Stimulated activated CD4-positive, alpha-beta T cell treated with anti-CD3 and anti-CD28 coated beads, Interleukin-1b, Interleukin-23, amount 100 ng/mL, for 1 hour (primary cell): Measurements from ENCODE around the gene PCSK1.
"Not testable (repeated sequence)": the region's sequence is repeated elsewhere in the genome, so short reads cannot be mapped to it uniquely, and the experiment has no call there.

Experiments
- DNase-seq, 2 donors: peaks; one replicate each; pipeline ENCODE4 v3.0.0-alpha.2; 2020; ENCODE audit warnings: low read depth in 2 of 2

Gene PCSK1

GRCh38 chr5:96372726-96373380 is 60.2 kb downstream of the PCSK1 start:
- DNase-seq = no peak

- no peak for DNase-seq
Measured at GRCh38 chr5:96370976-96371375, 62.1 kb downstream of the PCSK1 start.

- not testable (repeated sequence) for DNase-seq
Measured at GRCh38 chr5:96367337-96367736, 65.7 kb downstream of the PCSK1 start.

GRCh38 chr5:96354237-96354636 is 78.8 kb downstream of the PCSK1 start:
- DNase-seq = no peak

GRCh38 chr5:96353220-96353619 is 79.8 kb downstream of the PCSK1 start:
- no peak for DNase-seq

GRCh38 chr5:96350678-96351077 is 82.4 kb downstream of the PCSK1 start:
- no peak for DNase-seq

GRCh38 chr5:96348536-96348935 is 84.5 kb downstream of the PCSK1 start:
- DNase-seq = no peak

GRCh38 chr5:96347502-96348292 is 85.4 kb downstream of the PCSK1 start:
- no peak for DNase-seq

GRCh38 chr5:96344678-96345577 is 88.1 kb downstream of the PCSK1 start:
- peak in 1 of 2 donors; percentile 12 for DNase-seq

GRCh38 chr5:96343094-96343493 is 90.0 kb downstream of the PCSK1 start:
- no peak for DNase-seq

GRCh38 chr5:96342581-96342980 is 90.5 kb downstream of the PCSK1 start:
- no peak for DNase-seq
